ENCODE data around the gene GTSF1L.
A peak's percentile ranks its signal among the peaks of the same experiment; 100 is the strongest.

The GTSF1L gene

GRCh38 chr20:43716757-43717615 is 9.8 kb downstream of the GTSF1L start:
- no peak for DNase-seq (ENCODE audit: low read depth in 3 of 3)

GRCh38 chr20:43716123-43716522 is 10.7 kb downstream of the GTSF1L start:
- no peak for DNase-seq (ENCODE audit: low read depth in 3 of 3)

GRCh38 chr20:43715511-43715910 is 11.3 kb downstream of the GTSF1L start:
- DNase-seq (ENCODE audit: low read depth in 3 of 3) = no peak

- DNase-seq (ENCODE audit: low read depth in 3 of 3) = no peak
Observed at GRCh38 chr20:43715044-43715443, 11.8 kb downstream of the GTSF1L start.

GRCh38 chr20:43711098-43711654 is 15.6 kb downstream of the GTSF1L start:
- no peak for DNase-seq (ENCODE audit: low read depth in 3 of 3)

GRCh38 chr20:43710370-43711044 is 16.3 kb downstream of the GTSF1L start:
- no peak for DNase-seq (ENCODE audit: low read depth in 3 of 3)

GRCh38 chr20:43702502-43702901 is 24.3 kb downstream of the GTSF1L start:
- DNase-seq (ENCODE audit: low read depth in 3 of 3) = no peak

- DNase-seq (ENCODE audit: low read depth in 3 of 3) = no peak
Observed at GRCh38 chr20:43700627-43701026, 26.2 kb downstream of the GTSF1L start.

GRCh38 chr20:43699941-43700565 is 26.7 kb downstream of the GTSF1L start:
- no peak for DNase-seq (ENCODE audit: low read depth in 3 of 3)

GRCh38 chr20:43695571-43695970 is 31.2 kb downstream of the GTSF1L start:
- DNase-seq (ENCODE audit: low read depth in 3 of 3) = no peak

GRCh38 chr20:43694763-43695162 is 32.0 kb downstream of the GTSF1L start:
- DNase-seq (ENCODE audit: low read depth in 3 of 3) = no peak

GRCh38 chr20:43691928-43692524 is 34.8 kb downstream of the GTSF1L start:
- peak; percentile 10 to 21 (median 19) for DNase-seq (ENCODE audit: low read depth in 3 of 3)

GRCh38 chr20:43690943-43691598 is 35.7 kb downstream of the GTSF1L start:
- no peak for DNase-seq (ENCODE audit: low read depth in 3 of 3)

- DNase-seq (ENCODE audit: low read depth in 3 of 3) = no peak
Observed at GRCh38 chr20:43689165-43689564, 37.6 kb downstream of the GTSF1L start.

GRCh38 chr20:43686820-43687219 is 40.0 kb downstream of the GTSF1L start:
- no peak for DNase-seq (ENCODE audit: low read depth in 3 of 3)

- no peak for DNase-seq (ENCODE audit: low read depth in 3 of 3)
Observed at GRCh38 chr20:43682446-43682845, 44.4 kb downstream of the GTSF1L start.

- DNase-seq (ENCODE audit: low read depth in 3 of 3) = no peak
Observed at GRCh38 chr20:43681991-43682410, 44.8 kb downstream of the GTSF1L start.

GRCh38 chr20:43681468-43681942 is 45.3 kb downstream of the GTSF1L start:
- no peak for DNase-seq (ENCODE audit: low read depth in 3 of 3)

- DNase-seq (ENCODE audit: low read depth in 3 of 3) = no peak
Observed at GRCh38 chr20:43680981-43681380, 45.8 kb downstream of the GTSF1L start.

- DNase-seq (ENCODE audit: low read depth in 3 of 3) = no peak
Observed at GRCh38 chr20:43676368-43676767, 50.4 kb downstream of the GTSF1L start.
